T-helper 9 cell (primary cell): ENCODE measurements around the gene MVD.

ENCODE experiments used
- DNase-seq: peaks from one replicate; pipeline ENCODE4 v3.0.0-alpha.2; 2020
- total RNA-seq, 2 donors: gene quantifications; one replicate each; lab custom pipeline; 2026; lab: John Stamatoyannopoulos, UW

Gene MVD, protein sequence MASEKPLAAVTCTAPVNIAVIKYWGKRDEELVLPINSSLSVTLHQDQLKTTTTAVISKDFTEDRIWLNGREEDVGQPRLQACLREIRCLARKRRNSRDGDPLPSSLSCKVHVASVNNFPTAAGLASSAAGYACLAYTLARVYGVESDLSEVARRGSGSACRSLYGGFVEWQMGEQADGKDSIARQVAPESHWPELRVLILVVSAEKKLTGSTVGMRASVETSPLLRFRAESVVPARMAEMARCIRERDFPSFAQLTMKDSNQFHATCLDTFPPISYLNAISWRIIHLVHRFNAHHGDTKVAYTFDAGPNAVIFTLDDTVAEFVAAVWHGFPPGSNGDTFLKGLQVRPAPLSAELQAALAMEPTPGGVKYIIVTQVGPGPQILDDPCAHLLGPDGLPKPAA
- total RNA-seq = 54.8 to 56.2 reads per million in 2 donors

DNA sequence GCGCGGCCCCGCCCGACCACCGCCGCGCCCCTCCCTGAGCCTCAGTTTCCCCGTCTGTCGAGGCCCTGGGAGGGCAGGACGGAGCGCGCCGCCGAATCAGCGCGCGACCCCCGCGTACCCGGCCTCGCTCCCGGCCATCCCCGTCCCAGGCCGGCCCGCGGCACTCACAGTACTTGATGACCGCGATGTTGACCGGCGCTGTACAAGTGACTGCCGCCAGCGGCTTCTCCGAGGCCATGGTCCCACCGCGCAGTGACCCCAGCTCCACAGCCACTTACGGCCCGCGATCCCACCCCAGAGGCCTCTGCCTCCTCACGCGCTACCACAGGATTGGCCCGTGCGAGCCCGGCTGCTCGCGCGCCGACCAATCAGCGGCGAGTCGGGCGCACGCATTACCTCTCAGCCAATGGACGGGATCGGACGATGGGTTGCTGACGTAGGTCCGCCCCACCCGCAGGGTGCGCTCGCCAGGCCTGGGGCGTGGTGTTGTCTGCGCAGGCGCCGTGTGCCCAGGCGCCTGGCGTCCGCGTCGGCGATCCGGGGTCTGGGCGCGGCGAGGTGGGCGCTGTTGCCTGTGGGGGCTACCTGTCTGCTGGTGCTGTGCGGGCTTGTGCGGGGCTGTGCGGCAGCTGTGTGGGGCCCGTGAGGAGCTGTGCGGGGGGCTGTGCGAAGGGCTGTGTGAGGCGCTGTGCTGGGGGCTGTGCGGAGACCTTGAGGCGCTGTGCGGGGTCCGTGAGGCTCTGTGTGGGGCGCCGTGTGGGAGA, at the start of gene MVD:
Gene MVD, minus strand, starts transcription at position 249 of the 764 bp plus-strand sequence. Its CDS starts 11 bp downstream, at position 238.
- DNase-seq = peak; percentile 92

DNA sequence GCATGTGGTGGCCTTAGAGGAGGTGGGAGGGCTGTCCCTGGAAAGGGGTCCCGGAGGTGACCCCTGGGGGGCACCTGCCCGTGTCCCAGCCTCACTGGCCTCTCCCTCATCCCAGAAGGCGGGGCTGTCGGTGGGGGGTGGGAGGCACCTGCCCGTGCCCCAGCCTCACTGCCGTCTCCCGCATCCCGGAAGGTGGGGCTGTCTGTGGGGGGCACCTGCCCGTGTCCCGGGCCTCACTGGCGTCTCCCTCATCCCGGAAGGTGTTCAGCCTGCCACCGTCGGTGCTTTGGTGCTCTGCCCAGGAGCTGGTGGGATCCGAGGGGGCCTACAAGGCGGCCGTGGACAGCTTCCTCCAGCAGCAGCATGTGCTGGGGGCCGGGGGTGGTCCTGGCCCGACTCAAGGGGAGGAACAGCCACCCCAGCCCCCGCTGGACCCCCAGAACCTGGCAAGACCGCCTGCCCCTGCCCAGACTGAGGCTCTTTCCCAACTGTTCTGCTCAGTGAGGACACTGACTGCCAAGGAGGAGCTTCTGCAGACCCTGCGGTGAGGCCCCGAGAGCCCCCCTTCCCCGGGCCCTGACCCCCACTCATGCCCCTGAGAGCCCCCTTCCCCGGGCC, 49.6 kb upstream of the MVD start:
- no peak for DNase-seq

DNA sequence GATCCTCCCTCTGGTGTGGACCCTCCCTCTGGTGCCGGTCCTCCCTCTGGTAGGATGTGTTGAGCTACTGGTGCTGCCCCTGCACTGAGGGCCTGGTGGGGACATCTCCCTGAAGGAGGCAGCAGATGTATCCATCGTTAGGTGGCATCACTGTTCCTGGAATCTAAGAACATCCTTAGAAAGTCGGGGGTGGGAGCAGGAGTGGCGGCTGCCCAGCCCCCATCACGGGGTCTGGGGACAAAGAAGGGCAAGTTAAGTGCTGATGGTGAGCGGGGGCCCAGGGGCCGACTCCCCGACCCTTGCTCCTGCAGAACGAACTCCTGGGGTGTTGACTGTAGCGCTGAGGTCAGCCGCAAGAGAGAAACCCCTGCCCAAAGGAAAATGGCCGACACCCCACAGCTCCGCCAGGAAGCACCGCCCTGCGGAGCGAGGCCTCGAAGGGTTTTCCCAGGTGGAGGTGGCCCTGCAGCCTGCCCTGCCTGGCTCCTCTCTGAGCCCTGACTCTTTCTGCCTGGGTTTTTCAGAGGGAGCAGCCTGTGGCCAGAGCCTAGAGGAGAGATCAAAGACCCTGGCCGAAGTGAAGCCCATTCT, 49.0 kb upstream of the MVD start:
- no peak for DNase-seq

DNA sequence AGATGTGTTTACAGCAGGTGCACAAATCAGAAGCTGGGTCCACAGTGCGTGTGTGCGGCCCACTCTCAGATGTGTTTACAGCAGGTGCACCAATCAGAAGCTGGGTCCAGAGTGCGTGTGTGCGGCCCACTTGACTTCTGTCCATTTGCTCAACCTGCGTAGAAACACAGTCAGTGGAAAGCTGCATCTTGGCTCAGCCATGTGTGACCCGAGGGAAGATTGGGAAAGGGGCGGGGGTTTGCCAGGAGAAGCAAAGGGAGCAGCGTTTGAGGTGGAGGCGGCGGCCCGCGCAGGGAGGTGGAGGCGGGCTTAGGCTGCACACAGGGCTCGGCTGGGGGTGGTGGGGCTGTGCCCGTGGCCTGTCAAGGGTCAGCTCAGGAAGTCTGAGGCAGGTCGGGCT, 47.7 kb upstream of the MVD start:
- DNase-seq = no peak

DNA sequence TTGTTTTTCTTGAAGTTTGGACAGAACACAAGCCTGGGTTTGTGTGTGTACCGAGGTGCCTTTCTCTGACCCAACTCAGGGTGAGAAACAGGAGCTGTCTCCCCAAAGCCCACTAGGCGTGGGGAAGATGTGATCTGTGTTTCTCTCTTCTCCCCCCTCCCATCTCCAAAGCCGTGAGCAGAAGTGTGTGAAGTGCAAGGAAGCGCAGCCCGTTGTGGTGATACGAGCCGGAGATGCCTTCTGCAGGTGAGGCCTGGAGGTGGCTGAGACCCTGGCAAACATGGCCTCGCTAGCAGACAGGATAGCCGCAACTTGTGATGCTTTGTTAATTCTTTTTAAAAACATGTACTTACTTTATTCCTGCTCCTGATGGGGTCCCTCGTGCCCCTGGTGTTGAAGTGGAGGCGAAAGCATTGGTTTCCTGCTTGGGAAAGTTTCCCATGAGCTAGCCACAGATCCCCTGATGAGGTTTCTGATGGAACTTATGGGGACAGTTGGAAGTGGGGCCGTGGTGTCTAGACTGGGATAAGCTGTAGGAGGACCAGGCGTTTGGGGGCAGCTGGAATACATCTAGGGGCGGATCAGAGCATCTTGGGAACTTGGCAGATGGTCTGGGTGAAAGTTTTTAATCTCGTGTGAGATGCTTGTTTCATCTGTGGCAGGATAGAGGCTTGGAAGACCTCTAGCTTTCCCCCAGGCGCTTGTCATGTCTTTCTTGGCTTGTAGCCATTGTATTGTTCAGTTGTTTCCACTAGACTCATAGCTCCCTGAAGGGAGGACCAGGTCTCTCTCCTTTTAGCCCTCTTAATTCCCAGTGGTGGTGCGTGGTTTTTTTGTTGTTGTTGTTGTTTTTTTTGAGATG, 44.3 kb upstream of the MVD start:
- no peak for DNase-seq

DNA sequence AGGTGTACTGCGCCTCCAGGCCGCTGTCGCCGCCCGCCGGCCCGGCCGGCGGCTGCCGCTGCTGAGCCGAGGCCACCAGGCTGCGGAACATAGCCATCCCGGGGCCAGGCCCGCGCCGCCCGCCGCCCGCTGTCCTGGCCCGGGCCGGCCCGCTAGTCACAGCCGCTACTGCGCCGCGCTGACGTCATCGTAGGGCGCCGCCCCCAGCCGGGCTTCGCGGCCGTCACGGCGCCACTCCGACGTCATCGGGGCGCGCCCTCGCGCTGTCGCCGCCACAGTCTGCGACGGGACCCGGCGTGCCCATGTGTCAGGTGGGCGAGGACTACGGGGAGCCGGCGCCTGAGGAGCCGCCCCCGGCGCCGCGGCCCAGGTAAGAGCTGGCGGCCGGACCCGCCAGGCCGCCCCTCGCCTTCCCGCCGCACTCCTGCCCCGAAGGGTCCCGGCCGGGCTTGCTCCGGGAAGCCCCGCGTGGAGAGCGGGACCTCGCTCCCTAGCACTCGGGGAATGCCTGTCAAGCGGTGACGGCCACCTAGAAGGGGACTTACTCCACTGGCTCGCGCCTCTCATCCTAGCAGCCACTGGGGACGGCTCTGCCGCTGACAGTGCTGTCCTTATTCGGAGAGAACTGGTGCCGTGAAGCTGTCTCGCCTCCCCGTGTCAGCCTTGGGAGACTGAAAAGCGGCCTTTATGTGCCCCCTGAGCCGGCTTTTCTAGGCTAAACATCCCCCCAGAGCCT, 43.5 kb upstream of the MVD start, which contains the start of the genes CTU2 and RNF166:
Gene CTU2, plus strand, starts transcription at position 275 of the 736 bp plus-strand sequence. Its CDS starts 28 bp downstream, at position 303.
Gene RNF166, minus strand, starts transcription at position 180 of the 736 bp plus-strand sequence. Its CDS starts 83 bp downstream, at position 97.
- peak; percentile 94 for DNase-seq

DNA sequence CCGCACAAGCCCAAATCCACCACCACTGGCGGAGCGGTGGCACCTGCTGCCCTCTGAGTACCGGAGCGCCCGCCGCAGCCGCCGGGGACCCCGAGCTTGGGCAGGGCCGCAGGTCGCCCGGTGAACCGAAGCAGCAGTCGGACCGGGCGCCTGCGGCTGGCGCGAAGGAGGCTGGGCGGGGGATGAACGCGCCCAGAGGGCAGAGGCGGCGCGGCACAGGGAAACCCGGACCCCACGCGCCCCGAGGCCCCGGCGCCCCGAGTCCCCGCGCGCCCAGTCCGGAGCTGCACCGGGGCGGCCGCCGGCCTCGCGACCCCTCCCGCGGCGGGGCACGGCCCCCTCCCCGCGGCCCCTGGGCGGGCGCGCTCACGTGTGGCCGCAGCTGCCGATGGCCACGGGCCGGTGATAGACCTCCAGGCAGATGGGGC, 42.9 kb upstream of the MVD start:
- DNase-seq = no peak

DNA sequence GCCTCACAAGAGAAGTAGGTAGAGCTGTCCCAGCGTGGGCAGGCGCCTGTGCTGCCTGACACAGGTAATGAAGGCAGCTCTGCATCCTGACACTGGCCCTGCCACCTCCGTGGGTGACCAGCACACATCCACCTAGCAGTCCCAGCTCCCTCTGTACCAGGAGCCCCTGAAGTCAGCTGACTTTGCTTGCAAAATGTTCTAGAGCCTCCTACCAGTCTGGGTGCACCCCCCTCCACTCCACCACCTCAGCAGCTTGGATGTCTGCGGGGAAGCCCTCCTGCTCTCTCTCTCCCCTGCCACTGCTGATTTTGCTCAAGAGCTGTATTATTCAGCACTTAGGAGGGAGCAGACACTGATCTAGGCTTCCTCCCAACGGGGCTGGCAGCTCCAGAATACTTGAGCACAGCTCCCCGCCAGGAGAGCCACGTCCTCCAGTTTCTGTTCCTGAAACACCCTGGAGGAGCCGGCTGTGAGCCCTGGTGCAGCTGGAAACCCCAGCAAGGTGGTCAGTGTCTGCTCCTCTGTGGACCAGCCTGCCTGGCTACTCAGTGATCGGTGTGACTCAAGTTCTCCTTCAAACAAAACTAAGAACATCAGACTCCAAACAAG, 42.3 kb upstream of the MVD start:
- DNase-seq = no peak

DNA sequence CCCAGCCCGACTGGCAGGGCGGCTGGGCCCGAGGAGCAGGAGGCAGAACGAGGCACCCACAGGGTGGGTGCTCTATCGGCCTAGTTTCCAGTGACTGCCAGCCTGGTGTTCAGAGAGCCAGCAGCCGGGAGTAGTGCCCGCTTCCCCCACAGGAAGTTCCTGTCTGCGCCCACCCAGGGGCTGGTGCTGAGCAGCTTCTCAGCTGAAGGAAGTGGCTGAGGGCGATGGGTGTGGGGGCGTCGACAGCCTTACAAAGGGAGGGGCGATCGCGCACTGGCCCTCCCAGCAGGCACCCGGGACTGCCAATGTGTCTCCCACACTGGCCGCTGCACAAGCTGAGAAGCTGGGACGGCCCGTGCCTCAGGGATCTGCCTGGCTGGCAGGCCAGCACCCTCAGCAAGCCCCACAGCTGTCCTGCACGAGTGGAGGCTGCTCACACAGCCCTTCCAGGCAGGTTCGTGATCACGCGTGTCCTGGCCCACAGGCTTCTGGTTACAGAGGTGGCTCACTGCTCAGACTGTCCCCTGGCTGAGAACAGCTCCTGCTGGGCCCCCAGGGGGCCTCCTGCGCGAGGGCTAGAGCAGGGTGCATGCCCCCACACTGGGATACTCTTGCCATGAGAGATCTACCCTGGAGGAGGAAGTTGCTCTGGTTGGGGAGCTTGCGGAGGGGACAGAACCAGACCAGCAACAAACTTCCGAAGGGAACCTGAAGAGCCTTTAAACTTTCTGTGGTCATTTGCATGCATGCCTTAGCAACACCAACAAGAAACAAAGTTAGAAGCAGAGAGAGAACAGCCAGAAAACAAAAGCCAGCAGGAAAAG, 40.8 kb upstream of the MVD start:
- peak; percentile 60 for DNase-seq

DNA sequence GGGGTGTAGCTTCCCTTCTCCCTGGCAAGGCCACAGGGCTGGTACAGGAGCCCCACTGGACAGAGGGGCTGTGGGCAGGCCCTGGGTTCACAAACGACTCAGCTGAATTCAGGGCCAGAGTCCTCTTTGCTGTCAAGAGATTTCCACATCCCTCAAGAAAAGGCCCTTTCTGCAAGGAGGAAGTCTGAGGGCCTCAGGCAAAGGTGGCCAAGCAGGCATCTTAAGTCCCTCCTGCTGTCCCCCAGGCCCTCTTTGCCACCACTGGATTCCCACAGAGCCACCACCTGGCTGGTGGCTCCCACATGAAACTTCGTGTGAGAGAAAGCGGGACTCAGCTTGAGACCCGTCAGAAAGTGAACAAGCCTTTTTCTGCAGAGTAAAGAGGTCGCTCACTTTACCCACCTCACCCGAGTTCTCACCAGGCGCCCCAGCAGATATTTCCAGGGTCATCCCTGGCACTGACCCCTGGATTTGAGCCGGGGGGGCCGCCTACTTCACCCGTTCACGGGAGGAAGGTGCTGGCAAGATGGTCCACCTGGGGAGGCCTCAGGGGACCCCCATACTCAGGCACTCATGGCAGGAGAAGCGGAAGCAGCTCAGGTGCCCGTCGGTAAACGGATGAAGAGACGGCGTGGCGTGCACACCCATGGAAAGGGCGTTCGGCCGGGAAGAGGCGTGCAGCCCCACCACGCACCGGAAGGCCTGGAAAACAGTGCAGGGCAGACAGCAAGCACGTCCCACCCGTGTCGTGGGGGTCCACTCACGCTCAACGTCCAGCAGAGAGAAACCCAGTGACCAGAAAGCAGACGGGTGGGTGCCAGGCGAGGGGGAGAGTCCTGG, 39.7 kb upstream of the MVD start:
- no peak for DNase-seq

DNA sequence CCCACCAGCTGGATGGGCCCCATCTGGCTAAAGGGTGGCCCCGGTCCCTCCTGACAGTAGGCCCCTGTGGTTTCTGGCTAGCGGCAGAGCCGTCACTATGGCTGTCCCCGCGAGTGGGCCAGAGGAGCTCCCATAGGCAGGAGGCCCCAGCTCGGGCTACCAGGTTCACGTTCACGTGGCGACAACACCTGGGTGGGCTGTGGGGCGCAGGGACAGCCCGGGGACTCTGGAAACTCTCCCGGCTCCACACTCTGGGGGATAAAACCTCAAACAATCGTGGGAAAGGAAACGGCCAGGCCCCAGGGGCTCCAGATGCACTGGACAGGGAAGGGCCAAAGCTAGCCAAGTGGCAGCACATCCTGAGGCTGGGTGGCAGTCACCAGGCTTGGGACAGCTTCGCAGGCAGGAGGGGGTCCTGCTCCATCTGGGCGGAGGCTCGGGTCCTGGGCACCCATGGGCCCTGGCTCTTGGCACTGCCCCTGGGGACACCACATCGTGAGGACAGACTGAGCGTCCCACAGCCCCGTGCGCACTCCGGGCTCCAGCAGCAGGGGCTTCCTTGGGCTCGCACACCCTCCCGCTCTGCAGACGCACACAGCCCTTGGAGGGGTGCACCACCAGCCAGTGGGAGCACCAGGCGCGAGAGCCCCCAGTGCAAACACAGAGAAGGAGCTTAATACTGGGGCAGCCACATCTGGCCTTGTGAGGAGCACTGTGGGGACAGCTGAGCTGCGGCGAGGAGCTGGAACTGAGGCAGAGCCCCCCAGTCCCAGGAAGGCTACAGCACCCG, 38.9 kb upstream of the MVD start:
- DNase-seq = no peak

DNA sequence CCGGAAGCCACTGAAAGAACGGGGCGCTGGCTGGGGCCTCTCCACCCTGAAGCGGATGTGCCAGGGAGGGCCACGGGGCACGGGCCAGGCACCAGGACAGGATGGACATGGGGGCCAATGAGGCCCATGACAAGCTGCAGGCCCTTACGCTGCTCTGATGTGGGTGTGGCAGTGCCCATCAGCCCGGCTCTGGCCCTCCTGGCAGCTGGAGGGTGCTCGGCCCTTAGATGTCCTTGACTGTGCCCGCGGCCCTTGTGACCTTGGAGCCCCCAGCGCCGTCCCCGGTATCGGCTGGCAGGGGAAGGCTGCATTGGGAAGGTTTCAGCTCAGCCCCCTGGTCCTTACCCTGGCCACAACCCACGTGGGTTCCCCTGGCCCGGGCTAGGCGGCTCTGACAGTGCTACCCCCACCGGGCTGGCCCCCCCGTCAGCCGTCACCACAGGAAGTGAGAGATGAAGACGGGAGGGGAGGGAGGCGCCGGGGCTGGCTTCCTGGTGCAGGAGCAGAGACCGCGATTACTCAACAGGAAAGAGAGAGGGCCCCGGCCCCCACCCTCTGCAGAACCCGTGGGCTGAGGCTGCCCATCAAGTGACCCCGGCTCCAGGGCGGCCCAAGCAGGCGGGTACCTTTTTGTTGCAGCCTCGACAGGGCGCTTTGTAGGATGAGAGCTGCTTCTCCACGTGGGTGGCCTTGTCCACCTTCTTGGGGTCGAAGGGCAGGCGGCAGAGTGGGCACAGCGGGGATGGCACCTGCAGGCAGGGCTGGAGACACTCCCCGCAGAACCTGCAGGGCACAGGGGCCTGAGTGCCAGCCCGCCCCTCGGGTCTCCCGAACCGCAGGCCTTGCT, 38.0 kb upstream of the MVD start:
- DNase-seq = peak; percentile 95

DNA sequence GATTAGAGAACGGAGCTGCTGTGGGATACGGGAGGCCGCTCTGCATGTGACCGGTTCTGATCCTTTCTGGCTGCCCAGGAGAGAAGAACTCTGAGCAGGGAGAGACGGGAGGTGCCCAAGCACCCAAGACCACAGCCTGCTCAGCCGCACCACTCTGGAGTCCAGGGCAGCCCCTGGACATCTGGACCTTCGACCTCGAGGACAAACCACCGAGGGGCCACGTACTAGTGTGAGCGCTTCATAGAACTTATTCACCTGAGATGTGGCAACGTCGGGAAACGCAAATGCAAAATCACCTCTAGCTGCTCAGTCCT, 37.4 kb upstream of the MVD start:
- DNase-seq = no peak

DNA sequence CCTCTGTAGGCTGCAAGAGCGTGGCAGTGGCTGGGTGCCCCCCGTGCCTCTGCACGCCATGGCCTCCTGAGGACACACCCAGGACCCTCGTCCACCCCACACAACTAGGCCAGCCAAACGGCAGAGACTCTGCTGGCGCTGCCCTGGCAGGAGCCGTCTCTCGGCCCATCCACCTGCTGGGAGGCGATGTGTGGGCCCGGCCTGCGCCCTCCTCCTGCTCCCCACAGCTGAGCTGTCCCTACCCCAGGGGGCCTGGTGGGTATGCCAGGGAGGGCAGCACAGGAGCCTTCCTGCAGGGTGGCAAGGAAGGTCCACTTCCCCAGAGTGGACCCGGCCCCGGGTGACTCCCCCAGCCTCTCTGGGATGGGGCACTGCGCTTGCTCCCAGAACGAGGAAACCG, 36.3 kb upstream of the MVD start:
- no peak for DNase-seq

DNA sequence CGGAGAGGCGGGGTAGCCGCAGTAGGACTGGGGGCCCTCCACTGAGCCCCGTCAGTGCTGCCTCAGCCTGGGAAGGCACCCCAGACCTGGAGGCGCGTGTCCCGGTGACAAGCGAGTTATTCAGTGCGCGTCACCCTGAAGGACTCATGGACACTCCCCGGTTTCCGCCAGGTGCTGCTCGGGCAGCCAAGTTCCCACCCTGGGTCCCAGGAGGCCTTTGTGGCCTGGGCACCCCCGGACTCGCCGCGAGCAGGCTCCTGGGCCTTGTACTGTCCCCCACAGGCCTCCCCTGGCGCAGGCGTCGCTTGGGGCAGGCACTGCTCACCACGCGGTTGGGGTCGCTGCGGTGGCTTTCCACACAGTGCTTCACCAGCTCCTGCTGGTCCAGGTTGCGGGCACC, 35.8 kb upstream of the MVD start:
- DNase-seq = no peak

DNA sequence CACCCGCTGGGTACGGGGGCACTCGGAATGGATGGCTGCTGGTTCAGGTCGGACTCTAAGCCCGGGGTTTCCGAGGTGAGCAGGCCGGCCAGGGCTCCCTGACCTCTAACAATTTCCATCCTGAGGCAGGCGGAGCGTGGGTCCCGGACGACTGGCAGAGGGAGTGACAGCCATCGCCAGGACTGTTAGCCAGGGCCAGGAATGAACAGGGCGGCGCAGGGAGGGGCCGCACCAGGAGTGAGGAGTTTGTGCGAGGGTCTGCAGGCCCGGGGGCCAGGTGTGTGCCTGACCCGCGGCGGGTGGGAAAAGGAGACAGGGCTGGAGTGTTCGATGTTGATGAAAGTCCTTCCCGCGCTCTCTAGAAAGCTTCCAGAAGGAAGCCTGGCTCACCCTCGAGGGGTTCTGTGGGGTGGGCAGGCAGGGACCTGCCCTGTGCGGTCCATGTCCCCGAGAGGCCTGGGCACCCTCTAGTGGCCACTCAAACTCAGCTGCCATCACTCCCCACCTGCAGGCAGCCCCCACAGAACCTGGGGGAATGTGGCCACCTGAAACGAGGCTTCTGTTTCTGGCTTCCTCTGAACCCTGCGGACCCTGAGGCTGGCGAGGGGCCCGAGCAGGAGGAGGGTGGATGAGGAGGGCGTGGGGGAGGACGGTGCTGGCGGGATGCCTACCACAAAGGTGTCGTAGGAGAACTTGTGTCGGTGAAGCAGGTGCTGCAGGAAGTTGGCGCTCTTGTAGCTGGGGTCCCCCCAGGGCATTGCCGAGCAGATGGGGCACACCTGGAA, 35.1 kb upstream of the MVD start:
- no peak for DNase-seq
